SK-N-SH treated with all-trans-retinoic acid at 6 μM for 48 hours (cell line): ENCODE data around the gene SLC25A18.

Experiments used
- CREB5 ChIP-seq: fragments of 250-450 bp; sonication (Bioruptor Pico); IDR thresholded peaks from 2 replicates; pipeline ENCODE4 v1.5.1; 2020; ENCODE audit warnings: low read depth, mild to moderate bottlenecking, moderate library complexity
- CSDC2 ChIP-seq: fragments of 250-450 bp; sonication (Bioruptor Pico); IDR thresholded peaks from 2 replicates; pipeline ENCODE4 v1.5.0; 2020; ENCODE audit warnings: mild to moderate bottlenecking, moderate library complexity
- ESRRG ChIP-seq: fragments of 250-450 bp; sonication (Bioruptor Pico); IDR thresholded peaks from 2 replicates; pipeline ENCODE4 v1.6.1; 2021; ENCODE audit warnings: mild to moderate bottlenecking
- GLIS3 ChIP-seq: fragments of 250-450 bp; sonication (Bioruptor Pico); IDR thresholded peaks from 2 replicates; pipeline ENCODE4 v1.5.0; 2020; ENCODE audit warnings: mild to moderate bottlenecking, moderate library complexity
- OSR1 ChIP-seq: fragments of 250-450 bp; sonication (Bioruptor Pico); IDR thresholded peaks from 2 replicates; pipeline ENCODE4 v1.8.0; 2022; ENCODE audit warnings: moderate library complexity, mild to moderate bottlenecking, inconsistent platforms
- POU6F1 ChIP-seq: fragments of 250-450 bp; sonication (Bioruptor Pico); IDR thresholded peaks from 2 replicates; pipeline ENCODE4 v1.8.0; 2021; ENCODE audit warnings: low read depth, mild to moderate bottlenecking, moderate library complexity, borderline replicate concordance
- RARB ChIP-seq: fragments of 250-450 bp; sonication (Bioruptor Pico); IDR thresholded peaks from 2 replicates; pipeline ENCODE4 v1.8.0; 2021; ENCODE audit warnings: mild to moderate bottlenecking, moderate library complexity
- TOX ChIP-seq: fragments of 250-450 bp; sonication (Bioruptor Pico); IDR thresholded peaks from 2 replicates; pipeline ENCODE4 v1.8.0; 2021; ENCODE audit warnings: mild to moderate bottlenecking, moderate library complexity, borderline replicate concordance
- ZC3H10 ChIP-seq: fragments of 250-450 bp; sonication (Bioruptor Pico); IDR thresholded peaks from 2 replicates; pipeline ENCODE4 v1.5.1; 2021; ENCODE audit warnings: mild to moderate bottlenecking, moderate library complexity
- ZFP30 ChIP-seq: fragments of 450-650 bp; formaldehyde crosslinking; IDR thresholded peaks from 2 replicates; pipeline ENCODE4 v1.5.0; 2022; ENCODE audit warnings: mild to moderate bottlenecking, moderate library complexity
- ZNF70 ChIP-seq: fragments of 450-650 bp; formaldehyde crosslinking; IDR thresholded peaks from 2 replicates; pipeline ENCODE4 v1.5.0; 2020; ENCODE audit warnings: mild to moderate bottlenecking, moderate library complexity
- TF ChIP-seq, protein P1 (sequence below): fragments of 250-450 bp; sonication (Bioruptor Pico); IDR thresholded peaks from 2 replicates; pipeline ENCODE4 v1.8.0; 2020; ENCODE audit warnings: mild to moderate bottlenecking, moderate library complexity, borderline replicate concordance

GRCh38 chr22:17634696-17635095, 71.4 kb downstream of the SLC25A18 start:
- TF ChIP-seq RARB (CRISPR knock-in tag) (no peak), ZC3H10 (CRISPR knock-in tag) (no peak), ZFP30 (CRISPR knock-in tag) (no peak), CSDC2 (no peak), TOX (CRISPR knock-in tag) (no peak), ZNF70 (CRISPR knock-in tag) (no peak), OSR1 (CRISPR knock-in tag) (no peak), POU6F1 (no peak), ESRRG (CRISPR knock-in tag) (no peak), CREB5 (CRISPR knock-in tag) (no peak), GLIS3 (no peak)
- TF ChIP-seq, protein P1, sequence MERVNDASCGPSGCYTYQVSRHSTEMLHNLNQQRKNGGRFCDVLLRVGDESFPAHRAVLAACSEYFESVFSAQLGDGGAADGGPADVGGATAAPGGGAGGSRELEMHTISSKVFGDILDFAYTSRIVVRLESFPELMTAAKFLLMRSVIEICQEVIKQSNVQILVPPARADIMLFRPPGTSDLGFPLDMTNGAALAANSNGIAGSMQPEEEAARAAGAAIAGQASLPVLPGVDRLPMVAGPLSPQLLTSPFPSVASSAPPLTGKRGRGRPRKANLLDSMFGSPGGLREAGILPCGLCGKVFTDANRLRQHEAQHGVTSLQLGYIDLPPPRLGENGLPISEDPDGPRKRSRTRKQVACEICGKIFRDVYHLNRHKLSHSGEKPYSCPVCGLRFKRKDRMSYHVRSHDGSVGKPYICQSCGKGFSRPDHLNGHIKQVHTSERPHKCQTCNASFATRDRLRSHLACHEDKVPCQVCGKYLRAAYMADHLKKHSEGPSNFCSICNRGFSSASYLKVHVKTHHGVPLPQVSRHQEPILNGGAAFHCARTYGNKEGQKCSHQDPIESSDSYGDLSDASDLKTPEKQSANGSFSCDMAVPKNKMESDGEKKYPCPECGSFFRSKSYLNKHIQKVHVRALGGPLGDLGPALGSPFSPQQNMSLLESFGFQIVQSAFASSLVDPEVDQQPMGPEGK, result no peak
